Endothelial cell (in vitro differentiated cells): ENCODE measurements around the gene PPP5C. TPM values are rescaled to one million over a fixed set of nuclear protein-coding genes. Genes with fewer than 3 reads are reported as not detected.

ENCODE experiments used
- DNase-seq: peaks from one replicate; pipeline ENCODE4 v3.0.0; 2021; ENCODE audit warnings: low spot score
- H3K27ac Mint-ChIP-seq: one replicate; pipeline ENCODE4 v1.8.0; 2021; ENCODE audit warnings: mixed read lengths, inconsistent platforms; ENCODE audit not compliant: unreplicated experiment
- H3K27me3 Mint-ChIP-seq: one replicate; pipeline ENCODE4 v1.8.0; 2021; ENCODE audit warnings: mild to moderate bottlenecking, moderate library complexity, mixed read lengths, inconsistent platforms; ENCODE audit not compliant: unreplicated experiment
- H3K36me3 Mint-ChIP-seq: one replicate; pipeline ENCODE4 v1.8.0; 2021; ENCODE audit warnings: mild to moderate bottlenecking, low read depth, mixed read lengths, inconsistent platforms; ENCODE audit not compliant: unreplicated experiment
- H3K4me1 Mint-ChIP-seq: one replicate; pipeline ENCODE4 v1.8.0; 2021; ENCODE audit warnings: mild to moderate bottlenecking, mixed read lengths, inconsistent platforms; ENCODE audit not compliant: unreplicated experiment
- H3K4me3 Mint-ChIP-seq: one replicate; pipeline ENCODE4 v1.8.0; 2021; ENCODE audit warnings: mild to moderate bottlenecking, mixed read lengths, inconsistent platforms; ENCODE audit not compliant: unreplicated experiment
- H3K9me3 Mint-ChIP-seq: one replicate; pipeline ENCODE4 v1.8.0; 2021; ENCODE audit warnings: mixed read lengths, inconsistent platforms; ENCODE audit not compliant: unreplicated experiment
- total RNA-seq: library from RNA; stranded (reverse); fragmentation: NEBNext Ultra II Directional; extraction: Animal tissue kit (Norgen Biotek cat#: 25700); gene quantifications from one replicate; pipeline ENCODE4 v1.2.1, GENCODE V29; 2021; ENCODE audit not compliant: unreplicated experiment
- TF ChIP-seq, protein P1 (sequence below): fragments of 200-600 bp; sonication (generic); IDR thresholded peaks from one replicate; pipeline ENCODE4 v1.5.0; 2021; ENCODE audit warnings: antibody characterized with exemption; ENCODE audit not compliant: unreplicated experiment

The PPP5C gene
- total RNA-seq, 1 donor from 2014 or later: 66.7 TPM

- Mint-ChIP-seq H3K4me1 (peaks cover 23% of the 10 kb centered on the region), H3K36me3 (peaks cover 43% of the 10 kb centered on the region), H3K27ac (peak overlapping the region; percentile 67)
These were observed 44.7 kb downstream of the PPP5C start for GRCh38 chr19:46391296-46392251.

DNA sequence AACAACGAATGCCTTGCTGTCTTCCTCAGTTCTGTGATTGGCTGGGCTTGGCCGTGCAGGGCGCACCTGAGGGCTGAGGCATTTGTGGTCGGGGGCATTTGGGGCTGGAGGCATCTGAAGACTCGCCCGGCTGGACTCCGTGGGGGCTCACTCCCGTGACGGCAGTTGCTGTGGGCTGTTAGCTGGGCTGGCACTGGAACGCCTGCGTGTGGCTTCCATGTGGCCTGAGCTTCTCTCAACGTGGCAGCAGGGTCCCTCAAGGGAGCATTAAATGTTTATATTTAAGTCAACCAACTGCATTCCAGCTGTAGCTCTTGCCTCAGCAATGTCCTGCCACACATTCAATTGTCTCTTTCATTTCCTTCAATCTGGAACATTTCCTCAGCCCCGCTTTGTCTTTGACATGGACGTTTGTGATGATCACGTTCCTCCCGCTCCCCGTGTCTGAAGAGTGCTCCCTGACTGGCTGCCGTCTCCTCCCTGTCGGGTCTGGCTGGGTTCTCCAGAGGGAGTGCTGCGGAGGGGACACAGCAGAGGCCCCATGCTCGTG, 45.4 kb downstream of the PPP5C start:
- Mint-ChIP-seq H3K27ac (peak overlapping the region; percentile 98), H3K4me3 (peak overlapping the region; percentile 39), H3K4me1 (peaks cover 23% of the 10 kb centered on the region), H3K9me3 (peaks cover 5% of the 10 kb centered on the region), H3K36me3 (peaks cover 35% of the 10 kb centered on the region), H3K27me3 (peaks cover 15% of the 10 kb centered on the region)
- TF ChIP-seq, protein P1, sequence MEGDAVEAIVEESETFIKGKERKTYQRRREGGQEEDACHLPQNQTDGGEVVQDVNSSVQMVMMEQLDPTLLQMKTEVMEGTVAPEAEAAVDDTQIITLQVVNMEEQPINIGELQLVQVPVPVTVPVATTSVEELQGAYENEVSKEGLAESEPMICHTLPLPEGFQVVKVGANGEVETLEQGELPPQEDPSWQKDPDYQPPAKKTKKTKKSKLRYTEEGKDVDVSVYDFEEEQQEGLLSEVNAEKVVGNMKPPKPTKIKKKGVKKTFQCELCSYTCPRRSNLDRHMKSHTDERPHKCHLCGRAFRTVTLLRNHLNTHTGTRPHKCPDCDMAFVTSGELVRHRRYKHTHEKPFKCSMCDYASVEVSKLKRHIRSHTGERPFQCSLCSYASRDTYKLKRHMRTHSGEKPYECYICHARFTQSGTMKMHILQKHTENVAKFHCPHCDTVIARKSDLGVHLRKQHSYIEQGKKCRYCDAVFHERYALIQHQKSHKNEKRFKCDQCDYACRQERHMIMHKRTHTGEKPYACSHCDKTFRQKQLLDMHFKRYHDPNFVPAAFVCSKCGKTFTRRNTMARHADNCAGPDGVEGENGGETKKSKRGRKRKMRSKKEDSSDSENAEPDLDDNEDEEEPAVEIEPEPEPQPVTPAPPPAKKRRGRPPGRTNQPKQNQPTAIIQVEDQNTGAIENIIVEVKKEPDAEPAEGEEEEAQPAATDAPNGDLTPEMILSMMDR: no peak
- DNase-seq: peak; percentile 53

More at GRCh38 chr19:46391296-46392251, 44.7 kb downstream of the PPP5C start:
- DNase-seq: no peak
- peaks cover 5% of the 10 kb centered on the region for H3K9me3 Mint-ChIP-seq
- TF ChIP-seq, protein P1: no peak
- peak overlapping the region; percentile 25 for H3K4me3 Mint-ChIP-seq
- peaks cover 18% of the 10 kb centered on the region for H3K27me3 Mint-ChIP-seq

- Mint-ChIP-seq H3K27me3 (peaks cover 12% of the 10 kb centered on the region), H3K36me3 (peaks cover 30% of the 10 kb centered on the region), H3K27ac (peak overlapping the region; percentile 98), H3K4me3 (peak overlapping the region; percentile 39), H3K9me3 (peaks cover 5% of the 10 kb centered on the region), H3K4me1 (peaks cover 23% of the 10 kb centered on the region)
- no peak for DNase-seq
- TF ChIP-seq, protein P1: no peak
These were observed 46.0 kb downstream of the PPP5C start for GRCh38 chr19:46392837-46393236.

GRCh38 chr19:46393456-46394401, 46.8 kb downstream of the PPP5C start:
- Mint-ChIP-seq H3K36me3 (peaks cover 21% of the 10 kb centered on the region), H3K27me3 (peaks cover 12% of the 10 kb centered on the region), H3K9me3 (peaks cover 5% of the 10 kb centered on the region), H3K4me3 (peak overlapping the region; percentile 22), H3K4me1 (peaks cover 23% of the 10 kb centered on the region), H3K27ac (peak overlapping the region; percentile 98)
- no peak for DNase-seq
- TF ChIP-seq, protein P1: no peak
